Neural cell (in vitro differentiated cells): ENCODE data around the gene CORO2A. TPM values are rescaled to one million over a fixed set of nuclear protein-coding genes. Genes with fewer than 3 reads are reported as not detected.
"Not testable (repeated sequence)": the region's sequence is repeated elsewhere in the genome, so short reads cannot be mapped to it uniquely, and the experiment has no call there.

Source experiments
- H2AFZ ChIP-seq: fragments of 200-600, 300-800 bp; sonication (generic), shearing (Covaris generic); 2 replicates; pipeline ENCODE4 v1.6.0; 2014; ENCODE audit warnings: low read depth, mild to moderate bottlenecking, antibody characterized with exemption, low read length, moderate library complexity
- H3F3A ChIP-seq: fragments of 200-600 bp; shearing (Covaris generic); 2 replicates; pipeline ENCODE4 v1.6.1; 2016; ENCODE audit warnings: mild to moderate bottlenecking, moderate library complexity, mixed read lengths, antibody characterized with exemption, low read length; ENCODE audit not compliant: insufficient read depth, poor library complexity, severe bottlenecking
- H3K27ac ChIP-seq: fragments of 200-600, 300-800 bp; sonication (generic), shearing (Covaris generic); 2 replicates; pipeline ENCODE4 v1.5.1; 2014; ENCODE audit warnings: mild to moderate bottlenecking, low read length, moderate library complexity
- H3K27me3 ChIP-seq: fragments of 300-800, 200-600 bp; sonication (generic), shearing (Covaris generic); 2 replicates; pipeline ENCODE4 v1.6.0; 2014; ENCODE audit warnings: mild to moderate bottlenecking, low read depth, low read length, moderate library complexity; ENCODE audit not compliant: insufficient read depth
- H3K36me3 ChIP-seq: fragments of 300-800, 200-600 bp; sonication (generic), shearing (Covaris generic); 2 replicates; pipeline ENCODE4 v1.5.1; 2014; ENCODE audit warnings: mild to moderate bottlenecking, antibody characterized with exemption, low read length, moderate library complexity; ENCODE audit not compliant: insufficient read depth
- H3K4me2 ChIP-seq: fragments of 300-800, 200-600 bp; sonication (generic), shearing (Covaris generic); 2 replicates; pipeline ENCODE4 v1.6.0; 2014; ENCODE audit warnings: mild to moderate bottlenecking, low read length
- H3K4me3 ChIP-seq: fragments of 300-800, 200-600 bp; sonication (generic), shearing (Covaris generic); 2 replicates; pipeline ENCODE4 v1.5.1; 2014; ENCODE audit warnings: mild to moderate bottlenecking, low read length, moderate library complexity
- H3K79me2 ChIP-seq: fragments of 200-600 bp; shearing (Covaris generic); replicated peaks from 2 replicates; pipeline ENCODE4 v1.6.0; 2014; ENCODE audit warnings: mild to moderate bottlenecking, low read length, moderate library complexity; ENCODE audit not compliant: insufficient read depth
- H3K9ac ChIP-seq: fragments of 300-800, 200-600 bp; sonication (generic), shearing (Covaris generic); 2 replicates; pipeline ENCODE4 v1.6.1; 2016; ENCODE audit warnings: mild to moderate bottlenecking, low read length, mixed read lengths
- H3K9me2 ChIP-seq: fragments of 200-600 bp; shearing (Covaris generic); 2 replicates; pipeline ENCODE4 v1.6.1; 2016; ENCODE audit warnings: mild to moderate bottlenecking, low read length, mixed read lengths; ENCODE audit not compliant: insufficient read depth
- H3K9me3 ChIP-seq: fragments of 200-600, 300-800 bp; sonication (generic), shearing (Covaris generic); 2 replicates; pipeline ENCODE4 v1.6.1; 2016; ENCODE audit warnings: mild to moderate bottlenecking, mixed run types, low read length, moderate library complexity, mixed read lengths
- H4K20me1 ChIP-seq: fragments of 200-600 bp; shearing (Covaris generic); 2 replicates; pipeline ENCODE4 v1.6.1; 2016; ENCODE audit warnings: mild to moderate bottlenecking, mixed run types; ENCODE audit not compliant: insufficient read depth
- CTCF ChIP-seq: fragments of 450-650 bp; IDR thresholded peaks from 2 replicates; pipeline ENCODE4 v1.5.1; 2014; ENCODE audit warnings: antibody characterized with exemption, mild to moderate bottlenecking, moderate library complexity; ENCODE audit not compliant: poor library complexity, severe bottlenecking
- EP300 ChIP-seq: fragments of 450-650 bp; conservative IDR thresholded peaks from 2 replicates; pipeline ENCODE4 v1.6.1; 2014; ENCODE audit warnings: antibody characterized with exemption, mild to moderate bottlenecking, moderate library complexity; ENCODE audit not compliant: poor library complexity, severe bottlenecking
- EZH2 ChIP-seq: fragments of 200-600, 300-800 bp; shearing (Covaris generic), sonication (generic); IDR thresholded peaks from 2 replicates; pipeline ENCODE4 v1.6.1; 2014; ENCODE audit warnings: antibody characterized with exemption, low read length, borderline replicate concordance, mild to moderate bottlenecking; ENCODE audit not compliant: insufficient read depth, poor library complexity, severe bottlenecking
- MXI1 ChIP-seq: fragments of 450-650 bp; conservative IDR thresholded peaks from 2 replicates; pipeline ENCODE4 v1.6.1; 2014; ENCODE audit warnings: antibody characterized with exemption, mild to moderate bottlenecking; ENCODE audit not compliant: poor library complexity, severe bottlenecking
- POLR2AphosphoS5 ChIP-seq: IDR thresholded peaks from 2 replicates; pipeline ENCODE4 v1.6.1; 2012
- RAD21 ChIP-seq: fragments of 450-650 bp; conservative IDR thresholded peaks from 2 replicates; pipeline ENCODE4 v1.6.1; 2014; ENCODE audit warnings: antibody characterized with exemption, mild to moderate bottlenecking, moderate library complexity
- REST ChIP-seq: IDR thresholded peaks from 2 replicates; pipeline ENCODE4 v1.6.1; 2012; ENCODE audit warnings: borderline replicate concordance
- SMC3 ChIP-seq: fragments of 450-650 bp; conservative IDR thresholded peaks from 2 replicates; pipeline ENCODE4 v1.6.1; 2014; ENCODE audit warnings: antibody characterized with exemption, mild to moderate bottlenecking, moderate library complexity; ENCODE audit not compliant: poor library complexity
- TAF1 ChIP-seq: IDR thresholded peaks from 2 replicates; pipeline ENCODE4 v1.6.1; 2012; ENCODE audit warnings: low read depth
- polyA plus RNA-seq: library from polyadenylated mRNA; depleted of rRNA; stranded (reverse); fragments of >200 nt; gene quantifications from 2 replicates; pipeline ENCODE4 v1.2.3, GENCODE V29; 2014

The CORO2A gene
- polyA plus RNA-seq, 1 donor from 2014 or later, result 1.9 TPM

DNA sequence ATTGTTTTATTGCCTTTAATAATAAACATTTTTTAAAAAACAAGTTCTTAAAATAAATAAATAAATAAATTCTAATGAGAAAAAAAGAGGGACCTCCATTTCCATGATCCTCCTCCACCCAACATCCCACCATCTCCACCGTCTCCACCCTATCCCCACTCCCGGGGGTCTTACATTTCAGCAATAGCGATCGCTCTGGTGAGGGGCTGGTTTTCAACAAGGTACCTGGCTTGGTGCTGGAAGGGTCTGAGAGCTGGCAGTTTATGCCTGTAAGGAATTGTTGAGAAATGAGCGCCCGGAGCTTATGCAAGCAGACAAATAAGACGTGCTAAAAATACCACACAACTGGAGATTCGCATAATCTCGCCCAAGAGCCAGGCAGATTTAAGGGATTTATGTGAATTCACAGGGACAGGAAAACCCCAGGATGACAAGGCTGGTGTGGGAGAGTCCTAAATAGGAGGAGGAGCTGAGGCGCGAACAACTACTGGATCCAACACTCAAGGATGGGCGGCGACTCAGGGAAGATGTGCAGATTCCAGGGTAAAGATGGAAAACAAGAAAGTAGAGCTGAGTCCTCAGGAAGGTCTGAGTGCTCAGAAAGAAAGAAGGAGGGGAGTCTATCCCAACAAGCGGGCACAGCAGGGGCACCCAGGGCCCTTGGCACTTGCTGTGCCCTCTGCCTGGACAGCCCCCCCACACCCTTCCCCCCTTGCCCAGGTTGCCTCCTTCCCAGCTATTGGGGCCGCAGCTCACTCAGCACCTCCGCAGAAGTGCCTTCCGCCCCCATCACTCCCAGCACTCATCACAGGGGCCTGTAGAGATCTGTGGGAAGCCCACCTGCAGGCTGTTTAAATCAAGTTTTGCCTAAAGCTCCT, 100.5 kb downstream of the CORO2A start:
- no peak overlapping the region for H3K9ac ChIP-seq
- H3K9me3 ChIP-seq, result no peaks in the 10 kb centered on the region
- no peak overlapping the region for H3K4me2 ChIP-seq
- H3K79me2 ChIP-seq, result no peaks in the 10 kb centered on the region
- H2AFZ ChIP-seq, result no peak overlapping the region
- no peak for TF ChIP-seq EP300
- no peak for TF ChIP-seq CTCF
- no peak for TF ChIP-seq RAD21
- no peak for TF ChIP-seq POLR2AphosphoS5
- TF ChIP-seq EZH2, result no peak
- TF ChIP-seq TAF1, result no peak
- no peak for TF ChIP-seq MXI1
- TF ChIP-seq SMC3, result no peak
- no peak for TF ChIP-seq REST
- H3K36me3 ChIP-seq, result no peaks in the 10 kb centered on the region
- H3K9me2 ChIP-seq, result no peaks in the 10 kb centered on the region
- no peaks in the 10 kb centered on the region for H3K27me3 ChIP-seq
- H4K20me1 ChIP-seq, result no peaks in the 10 kb centered on the region
- H3F3A ChIP-seq, result no peaks in the 10 kb centered on the region
- no peak overlapping the region for H3K27ac ChIP-seq
- no peak overlapping the region for H3K4me3 ChIP-seq

DNA sequence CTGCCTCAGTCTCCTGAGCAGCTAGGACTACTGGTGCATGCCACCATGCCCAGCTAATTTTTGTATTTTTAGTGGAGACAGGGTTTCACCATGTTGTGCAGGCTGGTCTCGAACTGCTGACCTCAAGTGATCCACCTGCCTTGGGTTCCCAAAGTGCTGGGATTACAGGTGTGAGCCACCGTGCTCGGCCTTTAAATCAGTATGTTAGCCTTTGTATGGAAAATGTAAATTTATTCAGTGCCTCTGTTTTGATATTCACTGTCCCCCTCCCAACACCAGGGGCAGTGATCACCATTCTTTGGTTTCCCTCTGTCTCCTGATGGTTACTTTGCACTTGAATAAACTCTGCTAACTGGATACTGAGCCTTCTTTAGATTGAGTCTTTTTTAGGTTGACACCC, 101.8 kb downstream of the CORO2A start:
- H3K27me3 ChIP-seq, H3K4me3 ChIP-seq, H3K9ac ChIP-seq, H3K9me3 ChIP-seq, H2AFZ ChIP-seq, H3K36me3 ChIP-seq, H3K27ac ChIP-seq, H4K20me1 ChIP-seq, H3K4me2 ChIP-seq, H3K9me2 ChIP-seq, H3F3A ChIP-seq, H3K79me2 ChIP-seq: not testable (repeated sequence)
